HG03139 (cell line): Measurements from ENCODE around the gene FEM1B.

Experiments used
- ATAC-seq: cut with Tn5 transposase; IDR thresholded peaks from one replicate; pipeline ENCODE4 v1.9.1; 2021; ENCODE audit not compliant: unreplicated experiment

The FEM1B gene

DNA sequence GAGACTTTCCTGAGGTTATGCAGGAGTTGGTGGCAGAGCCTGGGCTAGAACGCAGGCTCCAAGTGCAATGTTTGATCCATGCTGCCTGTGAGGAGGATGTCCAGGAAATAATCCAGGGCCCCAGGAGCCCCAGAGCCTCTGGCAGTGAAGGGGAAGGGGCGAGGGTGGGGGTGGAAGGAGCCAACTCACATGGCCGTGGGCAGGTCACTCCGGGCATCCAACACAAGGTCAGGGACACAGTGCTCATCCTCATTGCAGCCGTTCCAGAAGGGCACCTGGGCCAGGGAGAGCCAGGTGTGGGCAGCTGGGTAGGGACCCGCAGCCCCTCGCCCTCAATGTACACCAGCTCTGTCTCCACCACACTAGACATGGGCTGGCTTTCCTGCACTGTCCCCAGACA is 43.7 kb downstream of the FEM1B start:
- ATAC-seq: no peak

GRCh38 chr15:68322796-68323195 is 45.3 kb downstream of the FEM1B start:
- ATAC-seq: no peak

DNA sequence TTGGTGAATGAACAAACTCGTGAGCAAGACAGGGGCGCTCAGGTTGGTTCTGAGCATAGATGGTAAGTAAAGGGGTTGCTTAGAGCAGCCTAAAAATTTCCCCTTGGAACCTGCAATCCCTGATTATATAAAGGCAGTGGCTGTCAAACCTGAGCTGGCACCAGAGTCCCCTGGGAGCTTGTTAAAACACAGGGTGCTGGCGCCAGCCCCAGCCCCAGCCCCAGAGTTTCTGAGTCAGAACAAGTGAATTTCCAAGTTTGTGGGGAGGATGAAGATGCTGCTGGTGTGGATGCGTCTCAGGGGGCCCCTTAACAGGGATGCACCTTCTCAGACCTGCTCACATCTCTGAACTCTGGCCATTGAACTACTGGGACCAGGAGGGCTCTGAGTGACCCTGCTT is 48.2 kb downstream of the FEM1B start:
- ATAC-seq: no peak

DNA sequence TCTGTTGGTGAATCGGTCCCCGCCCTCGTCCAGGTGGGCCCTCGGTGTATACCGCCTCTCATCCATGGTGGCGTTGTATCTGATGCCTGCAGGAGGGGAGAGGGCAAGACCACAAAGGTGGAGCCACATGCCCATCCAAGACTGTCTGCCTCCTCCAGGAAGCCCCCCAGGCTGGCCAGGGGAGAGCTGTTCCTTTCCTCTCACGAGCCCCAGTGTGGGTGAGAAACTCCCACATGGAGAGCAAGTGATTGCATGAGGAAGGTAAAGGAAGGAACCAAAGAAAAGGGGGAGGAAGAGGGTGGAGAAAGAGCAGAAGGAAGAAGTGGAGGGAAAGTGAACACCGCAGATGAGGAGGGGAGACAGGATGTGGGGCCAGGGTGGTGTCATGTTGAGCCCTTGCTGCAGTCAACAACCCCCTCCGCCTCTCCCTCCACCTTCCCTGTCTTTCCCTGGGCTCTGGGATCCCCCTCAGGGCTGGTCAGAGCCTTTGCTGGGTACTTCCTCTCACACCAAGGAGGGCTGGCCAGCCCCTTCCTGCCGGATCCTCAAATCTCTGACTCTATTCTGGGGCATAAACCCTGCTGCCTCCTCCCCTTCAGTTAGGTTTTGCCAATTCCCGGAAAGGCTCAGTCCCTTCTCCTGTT is 49.3 kb downstream of the FEM1B start:
- no peak for ATAC-seq

- no peak for ATAC-seq
These were observed 50.9 kb downstream of the FEM1B start for GRCh38 chr15:68328443-68328842.

DNA sequence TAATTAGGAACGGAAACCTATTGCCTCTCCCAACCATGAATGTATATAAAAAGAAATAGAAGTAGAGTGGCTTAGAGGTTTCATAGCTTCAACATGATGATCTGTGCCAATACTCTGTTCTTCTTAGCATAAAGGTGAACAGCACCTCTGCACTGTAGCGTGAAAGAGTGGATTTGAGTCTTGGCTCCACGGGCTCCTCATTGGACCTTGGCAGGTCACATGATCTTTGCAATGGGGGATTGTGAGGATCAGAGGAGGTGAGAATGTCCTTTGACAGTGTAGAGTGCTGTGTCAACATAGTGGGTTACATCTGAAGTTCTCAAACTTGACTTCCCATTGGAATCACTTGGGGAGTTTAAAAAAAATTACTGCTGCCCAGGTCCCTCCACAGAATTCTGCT is 51.4 kb downstream of the FEM1B start:
- ATAC-seq: no peak

DNA sequence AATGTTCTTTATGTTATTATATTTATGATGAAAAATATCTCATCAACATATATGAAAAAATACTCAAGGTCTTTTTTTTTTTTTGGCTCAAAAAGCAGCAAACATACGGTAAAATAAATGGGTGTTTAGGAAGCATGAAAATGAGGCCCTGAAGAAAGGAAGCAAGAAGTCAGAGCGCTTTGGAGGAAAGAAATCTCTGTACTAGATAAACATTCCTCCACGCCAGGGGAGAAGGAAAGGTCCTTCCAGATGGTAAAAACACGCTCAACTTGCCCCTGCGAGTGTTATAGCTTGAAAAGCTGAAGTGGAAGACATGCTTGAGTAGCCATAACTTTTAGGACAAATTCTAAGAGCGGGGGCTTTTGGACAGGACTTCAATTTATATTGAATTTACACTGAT is 52.9 kb downstream of the FEM1B start:
- ATAC-seq: no peak

DNA sequence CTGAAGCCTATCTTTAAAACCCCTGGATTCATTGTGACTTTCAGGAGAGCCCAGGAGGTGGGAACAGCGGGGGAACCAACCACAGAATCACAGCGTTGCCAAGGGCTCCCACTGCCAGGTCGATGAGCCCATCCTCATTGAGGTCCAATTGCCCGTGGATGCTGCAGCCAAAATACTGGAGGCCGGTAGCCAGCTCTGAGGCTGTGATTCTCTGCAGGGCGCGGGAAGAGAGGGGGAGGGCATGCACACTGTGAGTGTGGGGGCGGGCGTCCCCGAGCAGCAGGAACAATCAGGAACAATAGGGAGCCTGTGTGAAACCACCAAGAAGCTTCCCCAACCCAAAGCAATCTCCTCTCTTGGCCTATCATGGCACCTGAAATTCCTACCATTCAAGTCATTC is 53.4 kb downstream of the FEM1B start:
- no peak for ATAC-seq

DNA sequence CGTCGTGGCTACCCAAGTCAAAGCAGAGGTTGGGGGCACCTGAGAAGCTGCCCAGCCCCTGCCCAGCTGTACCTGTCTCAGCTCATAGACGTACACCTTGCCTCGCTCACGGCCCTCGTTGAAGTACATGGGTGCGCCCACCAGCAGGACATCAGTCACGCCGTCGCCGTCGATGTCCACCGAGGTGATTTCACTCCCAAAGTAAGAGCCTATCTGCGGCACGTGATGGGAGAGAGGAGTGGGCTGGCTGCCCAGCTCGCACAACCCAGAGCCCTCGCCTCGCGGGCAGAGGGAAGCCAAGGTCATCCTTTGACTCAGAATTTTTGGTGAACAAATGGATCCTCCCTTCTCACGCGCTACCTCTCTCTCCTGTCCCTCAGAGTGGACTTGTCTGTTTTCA is 54.7 kb downstream of the FEM1B start:
- ATAC-seq: no peak

DNA sequence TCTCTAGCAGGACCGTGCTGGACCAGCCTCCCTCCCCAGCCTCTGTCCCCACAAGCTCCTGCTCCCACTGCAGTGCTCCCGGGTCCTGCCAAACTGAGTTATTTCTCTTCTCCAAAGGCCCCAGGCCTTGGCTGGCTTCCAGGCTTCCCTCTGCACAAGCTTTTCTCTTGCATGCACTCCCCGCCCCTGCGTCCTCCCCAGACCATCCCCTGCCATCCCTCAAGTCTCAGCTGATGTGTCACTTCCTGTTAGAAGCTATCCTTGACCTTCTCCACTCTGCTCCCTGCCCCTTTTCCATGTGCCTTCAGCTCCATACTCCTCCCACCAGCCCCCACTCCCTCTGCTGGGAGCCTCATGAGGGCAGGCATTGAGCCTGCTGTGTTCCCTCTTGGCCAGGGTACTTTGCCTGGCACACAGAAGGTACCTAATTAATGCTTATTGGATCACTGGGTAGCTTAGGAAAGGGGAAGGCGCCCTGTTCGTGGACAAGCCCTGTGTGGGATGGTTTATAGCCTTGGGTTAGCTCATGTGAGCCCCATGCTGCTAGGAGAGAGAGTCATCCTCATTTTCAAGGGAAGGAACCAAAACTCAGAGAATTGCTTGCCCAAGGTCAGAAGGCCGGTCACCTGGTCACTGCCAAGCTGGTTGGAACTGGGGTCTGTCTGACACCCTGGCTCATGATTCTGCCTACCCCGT is 56.4 kb downstream of the FEM1B start:
- ATAC-seq: no peak

- no peak for ATAC-seq
These were observed 57.1 kb downstream of the FEM1B start for GRCh38 chr15:68334661-68335124.

- ATAC-seq: no peak
These were observed 57.7 kb downstream of the FEM1B start for GRCh38 chr15:68335251-68335650.

GRCh38 chr15:68335655-68336054 is 58.1 kb downstream of the FEM1B start:
- ATAC-seq: no peak

GRCh38 chr15:68336516-68336915 is 59.0 kb downstream of the FEM1B start:
- no peak for ATAC-seq

- ATAC-seq: no peak
These were observed 60.3 kb downstream of the FEM1B start for GRCh38 chr15:68337826-68338225.

GRCh38 chr15:68339481-68339880 is 61.9 kb downstream of the FEM1B start:
- no peak for ATAC-seq

DNA sequence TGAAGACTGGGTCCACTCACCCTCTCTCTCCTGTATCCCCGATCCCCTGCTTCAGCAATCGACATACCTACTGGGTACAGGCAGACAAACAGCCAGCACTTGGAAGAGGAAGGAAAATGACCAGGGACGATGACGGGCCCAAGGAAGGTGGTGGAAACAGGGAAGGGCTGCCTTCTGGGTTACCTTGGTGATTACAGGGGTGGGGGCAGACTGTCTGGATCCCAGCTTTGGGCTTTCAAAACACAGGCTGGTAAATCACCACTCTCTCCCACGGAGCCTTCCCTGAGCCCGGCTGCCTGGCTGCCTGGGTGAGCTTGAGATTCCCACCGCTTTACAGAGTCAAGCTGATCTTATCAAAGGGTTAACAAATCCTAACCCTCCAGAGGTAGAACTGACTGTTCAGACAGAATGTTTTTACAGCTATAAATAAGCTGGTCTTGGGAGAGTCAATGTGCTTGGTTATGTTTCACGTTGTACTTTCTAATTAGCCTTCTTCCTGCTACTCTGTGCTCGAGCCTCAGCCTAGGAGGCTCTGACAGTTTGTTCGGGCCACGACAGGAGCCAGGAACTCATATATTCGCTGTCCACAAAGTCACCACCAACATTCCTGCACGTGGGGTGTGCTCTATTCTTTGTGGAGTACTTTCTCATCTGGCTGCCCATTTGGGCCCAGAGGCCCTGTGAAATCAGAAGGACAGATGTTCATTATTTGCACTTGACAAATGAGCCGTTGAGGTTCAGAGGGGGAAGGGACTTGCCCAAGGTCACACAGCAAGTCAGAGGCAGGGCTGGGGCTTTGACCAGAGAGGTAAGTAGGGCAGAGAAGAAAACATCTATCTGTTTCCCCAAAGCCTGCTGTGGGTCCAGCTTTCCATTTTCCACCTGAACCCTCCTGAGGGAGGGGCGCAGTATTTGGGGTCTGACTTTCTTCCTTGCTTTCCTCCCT is 63.5 kb downstream of the FEM1B start:
- no peak for ATAC-seq

DNA sequence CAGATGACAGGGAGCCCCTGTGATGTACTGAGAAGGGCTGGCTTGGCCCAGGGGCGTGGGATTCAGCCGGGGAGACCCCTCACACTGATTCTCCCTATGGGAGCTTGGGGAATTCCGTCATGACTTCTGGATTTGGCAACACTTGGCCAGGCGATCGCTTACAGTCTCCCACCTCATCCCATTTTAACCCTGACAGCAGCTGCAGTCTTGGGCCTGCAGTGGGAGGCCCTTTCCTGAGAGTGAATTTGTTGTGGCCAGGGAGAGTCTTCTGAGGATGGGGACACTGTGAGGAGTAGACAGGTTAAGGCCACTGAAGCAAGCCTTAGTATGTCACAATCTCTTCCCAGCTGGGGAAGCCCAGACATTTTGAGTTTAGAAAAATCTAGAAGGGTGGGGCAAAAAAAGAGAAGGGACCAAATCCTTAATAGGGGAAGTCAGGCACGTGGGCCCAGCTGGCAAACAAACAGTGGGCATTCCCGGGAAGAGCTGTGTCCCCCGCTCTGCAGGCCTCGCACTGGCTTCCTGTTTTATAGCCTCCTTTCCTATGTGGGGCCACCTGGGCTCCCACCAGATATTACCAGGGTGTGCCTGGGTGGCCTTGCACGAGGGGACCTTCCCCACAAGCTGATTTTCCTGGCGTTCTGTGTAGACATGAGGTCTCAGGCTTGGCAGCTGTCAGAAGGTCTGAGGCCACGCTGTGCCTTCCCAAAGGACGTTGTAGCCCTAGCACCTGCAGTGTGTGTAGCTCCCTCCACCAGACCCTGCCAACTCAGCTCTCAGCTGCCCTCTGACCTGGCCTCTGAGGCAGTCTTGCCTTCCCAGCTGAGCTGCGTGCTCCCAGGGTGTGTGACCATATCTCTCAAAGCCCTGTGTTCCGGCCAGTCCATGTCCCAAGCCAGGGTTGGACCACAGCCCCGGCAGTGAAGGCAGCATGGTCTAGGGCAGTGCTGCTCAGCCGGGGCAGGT is 64.5 kb downstream of the FEM1B start:
- no peak for ATAC-seq

DNA sequence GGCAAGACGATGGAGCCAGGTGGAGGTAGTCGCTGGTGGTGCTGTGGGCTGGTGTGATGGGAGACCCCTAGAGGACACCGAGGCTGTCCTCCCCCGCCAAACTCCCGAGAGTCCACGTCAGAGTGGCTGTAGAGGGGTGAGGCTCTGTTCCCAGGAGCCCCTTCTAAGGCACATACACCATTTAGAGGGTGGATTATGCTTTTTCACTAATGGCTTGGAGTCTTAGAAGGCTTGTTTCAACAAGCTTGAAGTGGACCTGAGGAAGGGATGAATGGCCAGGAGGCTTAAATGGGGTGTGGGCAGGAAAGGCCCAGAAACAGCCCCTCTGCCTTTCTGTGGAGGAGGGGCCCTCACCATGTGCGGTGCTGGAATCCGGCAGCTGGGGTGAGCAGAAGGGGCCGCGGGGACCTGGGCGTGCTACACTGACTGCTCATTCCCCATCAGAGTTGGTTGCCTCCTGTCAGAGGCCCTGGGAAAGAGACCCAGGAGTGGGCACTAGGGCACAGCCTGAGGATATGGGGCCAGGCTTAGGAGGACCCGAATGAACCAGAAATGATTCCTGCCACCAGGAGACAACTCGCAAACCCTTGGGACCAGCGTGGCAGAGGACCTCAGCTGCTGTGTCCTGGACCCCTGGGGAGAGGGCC is 66.2 kb downstream of the FEM1B start:
- ATAC-seq: no peak

GRCh38 chr15:68344600-68344999 is 67.1 kb downstream of the FEM1B start:
- ATAC-seq: no peak
